Caco-2 (cell line): ENCODE results near the gene VPS41. TPM values are rescaled to one million over a fixed set of nuclear protein-coding genes. Genes with fewer than 3 reads are reported as not detected.

Source experiments
- BruUV-seq: library from RNA; stranded (reverse); fragments of 400-500 nt; replicated peaks from 2 replicates; lab custom pipeline; 2021; lab: Mats Ljungman, UMichigan
- CTCF ChIA-PET: fragments of 300-600 bp; sonication (Branson Sonifier 250); formaldehyde crosslinking; loops from one replicate; lab custom pipeline; 2022; ENCODE audit warnings: antibody characterized with exemption; lab: Charles Lee
- POLR2A ChIA-PET: fragments of 300-600 bp; sonication (Branson Sonifier 250); formaldehyde crosslinking; loops from one replicate; lab custom pipeline; 2022; ENCODE audit warnings: antibody characterized with exemption; lab: Charles Lee
- DNase-seq, 2 experiments: peaks; one replicate each; pipeline versions ENCODE4 v3.0.0 to v3.0.0-alpha.2; 2020 to 2022
- H3K27me3 ChIP-seq: replicated peaks from 2 replicates; pipeline ENCODE4 v1.6.0; 2011; ENCODE audit warnings: low read length; ENCODE audit not compliant: control insufficient read depth, insufficient read depth
- H3K36me3 ChIP-seq: 2 replicates; pipeline ENCODE4 v1.5.1; 2011; ENCODE audit warnings: low read length; ENCODE audit not compliant: control insufficient read depth, insufficient read depth
- H3K4me1 ChIP-seq: fragments of 250-450 bp; sonication (Bioruptor Pico); 2 replicates; pipeline ENCODE4 v1.5.1; 2020; ENCODE audit warnings: mild to moderate bottlenecking
- H3K4me3 ChIP-seq: 2 replicates; pipeline ENCODE4 v1.5.1; 2011; ENCODE audit warnings: low read depth, mild to moderate bottlenecking, control low read depth, low read length
- H3K9me3 ChIP-seq: fragments of 250-450 bp; sonication (Bioruptor Pico); 2 replicates; pipeline ENCODE4 v1.5.1; 2020; ENCODE audit warnings: mild to moderate bottlenecking, moderate library complexity
- H3K27ac Mint-ChIP-seq: one replicate; pipeline ENCODE4 v1.8.0; 2022; ENCODE audit warnings: mixed read lengths; ENCODE audit not compliant: unreplicated experiment
- H3K27me3 Mint-ChIP-seq: one replicate; pipeline ENCODE4 v1.8.0; 2022; ENCODE audit warnings: mixed read lengths; ENCODE audit not compliant: insufficient read depth, unreplicated experiment
- H3K36me3 Mint-ChIP-seq: one replicate; pipeline ENCODE4 v1.8.0; 2022; ENCODE audit warnings: mild to moderate bottlenecking, mixed read lengths; ENCODE audit not compliant: insufficient read depth, unreplicated experiment
- H3K4me1 Mint-ChIP-seq: one replicate; pipeline ENCODE4 v1.8.0; 2022; ENCODE audit warnings: low read depth, mixed read lengths; ENCODE audit not compliant: unreplicated experiment
- H3K4me3 Mint-ChIP-seq: one replicate; pipeline ENCODE4 v1.8.0; 2022; ENCODE audit warnings: mild to moderate bottlenecking, moderate library complexity, mixed read lengths; ENCODE audit not compliant: unreplicated experiment
- H3K9me3 Mint-ChIP-seq: one replicate; pipeline ENCODE4 v1.8.0; 2022; ENCODE audit warnings: mixed read lengths; ENCODE audit not compliant: unreplicated experiment
- CTCF ChIP-seq, 2 experiments: fragments of 200-600 bp in 1 of 2; IDR thresholded peaks; 1 replicate in 1 of 2; 2 replicates in 1 of 2; pipeline versions ENCODE4 v1.5.1 to v1.8.0; 2011 to 2022; ENCODE audit warnings: antibody characterized with exemption in 1 of 2, control low read depth in 1 of 2, inconsistent platforms in 1 of 2, low read depth in 1 of 2, low read length in 1 of 2, mild to moderate bottlenecking in 1 of 2, moderate library complexity in 1 of 2; ENCODE audit not compliant: insufficient read depth in 1 of 2, severe bottlenecking in 1 of 2, unreplicated experiment in 1 of 2
- intact Hi-C: fragments of 100-400 bp; cut with micrococcal nuclease; formaldehyde crosslinking; loops from one replicate; pipeline ENCODE4 v1.10.0; 2022; ENCODE audit not compliant: unreplicated experiment
- total RNA-seq: library from RNA; stranded (reverse); gene quantifications from 2 replicates; pipeline ENCODE4 v1.2.3, GENCODE V29; 2022

Gene VPS41
- total RNA-seq, 1 experiment from 2014 or later = 86.9 TPM

- H3K4me1 Mint-ChIP-seq = peaks cover 7% of the 10 kb centered on the region
- CTCF ChIA-PET = no interaction called here
- no peaks in the 10 kb centered on the region for H3K36me3 ChIP-seq
- H3K9me3 ChIP-seq = no peaks in the 10 kb centered on the region
- peaks cover 19% of the 10 kb centered on the region for H3K4me1 ChIP-seq
- H3K27me3 Mint-ChIP-seq = no peaks in the 10 kb centered on the region
- H3K27me3 ChIP-seq = no peaks in the 10 kb centered on the region
- no peak for DNase-seq
- H3K27ac Mint-ChIP-seq = no peak overlapping the region
- TF ChIP-seq CTCF (IDR thresholded peaks at IDR 0.05; ENCODE audit: insufficient read depth in 1 of 2, low read depth in 1 of 2, low read length in 1 of 2, severe bottlenecking in 1 of 2, unreplicated experiment in 1 of 2) = no peak
- BruUV-seq = no TSS peak
- H3K9me3 Mint-ChIP-seq = peaks cover 10% of the 10 kb centered on the region
- intact Hi-C loops = no loop called here
- POLR2A ChIA-PET = no interaction called here
- H3K4me3 ChIP-seq = no peak overlapping the region
- no peaks in the 10 kb centered on the region for H3K36me3 Mint-ChIP-seq
- no peak overlapping the region for H3K4me3 Mint-ChIP-seq
Observed at GRCh38 chr7:38928506-38928905, 19.5 kb upstream of the VPS41 start.

DNA sequence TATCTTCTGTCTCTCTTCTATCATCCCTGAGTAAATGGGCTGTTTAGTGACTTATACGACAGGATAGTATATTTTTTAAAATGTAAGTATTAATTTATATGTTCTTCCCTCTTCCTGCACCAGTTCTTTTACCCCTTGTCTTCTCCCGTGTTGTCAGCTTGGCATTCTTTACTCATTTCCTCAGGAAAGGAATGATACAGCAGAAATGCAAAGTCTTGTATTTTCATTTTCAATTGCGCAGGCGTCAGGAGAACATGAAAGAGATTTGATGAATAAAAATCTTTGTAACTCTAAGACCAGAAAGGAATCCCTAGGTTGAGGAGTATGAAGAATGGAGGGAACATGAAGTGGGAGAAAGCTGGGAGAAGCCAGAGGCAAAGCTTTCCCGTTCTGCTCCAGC, 18.8 kb upstream of the VPS41 start:
- no peak for DNase-seq
- H3K9me3 Mint-ChIP-seq = peaks cover 10% of the 10 kb centered on the region
- BruUV-seq = no TSS peak
- H3K4me3 ChIP-seq = no peak overlapping the region
- H3K27me3 ChIP-seq = no peaks in the 10 kb centered on the region
- no peak overlapping the region for H3K4me3 Mint-ChIP-seq
- TF ChIP-seq CTCF (IDR thresholded peaks at IDR 0.05; ENCODE audit: insufficient read depth in 1 of 2, low read depth in 1 of 2, low read length in 1 of 2, severe bottlenecking in 1 of 2, unreplicated experiment in 1 of 2) = no peak
- H3K36me3 ChIP-seq = no peaks in the 10 kb centered on the region
- peaks cover 7% of the 10 kb centered on the region for H3K4me1 Mint-ChIP-seq
- H3K27ac Mint-ChIP-seq = no peak overlapping the region
- peaks cover 19% of the 10 kb centered on the region for H3K4me1 ChIP-seq
- H3K27me3 Mint-ChIP-seq = no peaks in the 10 kb centered on the region
- no peaks in the 10 kb centered on the region for H3K9me3 ChIP-seq
- intact Hi-C loops = no loop called here
- CTCF ChIA-PET = no interaction called here
- POLR2A ChIA-PET = no interaction called here
- H3K36me3 Mint-ChIP-seq = no peaks in the 10 kb centered on the region

DNA sequence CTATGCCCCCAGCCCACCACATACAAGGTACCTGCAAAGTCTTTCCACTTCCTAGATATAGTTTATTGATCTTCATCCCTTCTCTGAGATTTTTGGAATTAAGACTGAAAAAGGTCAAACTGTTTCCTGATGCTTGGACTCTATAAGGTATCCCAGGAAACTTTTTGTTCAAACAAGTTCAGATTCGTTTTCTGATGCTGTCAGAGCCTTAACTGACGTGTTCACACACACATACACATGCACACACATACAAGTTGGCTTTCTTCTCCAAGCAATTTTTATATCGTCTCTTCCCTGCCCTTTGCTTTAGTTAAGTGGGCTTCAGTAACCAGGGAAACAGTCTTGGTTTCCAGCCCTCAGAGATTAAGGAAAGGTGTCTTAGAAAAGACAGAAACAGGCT, 11.7 kb upstream of the VPS41 start:
- Histone ChIP-seq H3K4me1 (no peaks in the 10 kb centered on the region), H3K4me3 (no peak overlapping the region), H3K36me3 (no peaks in the 10 kb centered on the region), H3K27me3 (no peaks in the 10 kb centered on the region), H3K9me3 (no peaks in the 10 kb centered on the region)
- DNase-seq = no peak
- ChIA-PET CTCF (no interaction called here), POLR2A (no interaction called here)
- Mint-ChIP-seq H3K4me1 (no peaks in the 10 kb centered on the region), H3K27ac (no peak overlapping the region), H3K9me3 (no peaks in the 10 kb centered on the region), H3K36me3 (no peaks in the 10 kb centered on the region), H3K4me3 (no peak overlapping the region), H3K27me3 (no peaks in the 10 kb centered on the region)
- BruUV-seq = no TSS peak
- intact Hi-C loops = no loop called here
- TF ChIP-seq CTCF (IDR thresholded peaks at IDR 0.05; ENCODE audit: insufficient read depth in 1 of 2, low read depth in 1 of 2, low read length in 1 of 2, severe bottlenecking in 1 of 2, unreplicated experiment in 1 of 2) = no peak
